Pulmonary artery endothelial cell (primary cell): ENCODE data around the gene HDAC10. TPM values are rescaled to one million over a fixed set of nuclear protein-coding genes. Genes with fewer than 3 reads are reported as not detected.

ENCODE experiments used
- DNase-seq: peaks from one replicate; pipeline ENCODE4 v3.0.0-alpha.2; 2011; ENCODE audit warnings: low read depth, low spot score
- total RNA-seq: library from RNA; depleted of rRNA; stranded (reverse); fragments of >200 nt; gene quantifications from 2 replicates; pipeline ENCODE4 v1.2.3, GENCODE V29; 2014

HDAC10 gene
- total RNA-seq = 14.0 and 14.4 TPM in 2 replicates

- no peak for DNase-seq
These were observed at the start of gene HDAC10 for GRCh38 chr22:50250555-50251476. TSS of gene HDAC10 (minus strand) at chr22:50251265. CDS start at chr22:50251032, 233 bp downstream.

GRCh38 chr22:50300620-50301257 is 49.7 kb upstream of the HDAC10 start:
- no peak for DNase-seq

- DNase-seq = no peak
These were observed 48.9 kb upstream of the HDAC10 start for GRCh38 chr22:50299785-50300619.

- no peak for DNase-seq
These were observed 48.1 kb upstream of the HDAC10 start for GRCh38 chr22:50298937-50299784.

GRCh38 chr22:50298266-50298637 is 47.2 kb upstream of the HDAC10 start:
- no peak for DNase-seq

GRCh38 chr22:50297510-50298265 is 46.6 kb upstream of the HDAC10 start:
- no peak for DNase-seq

GRCh38 chr22:50296658-50297490 is 45.8 kb upstream of the HDAC10 start:
- no peak for DNase-seq

GRCh38 chr22:50294319-50294656 is 43.2 kb upstream of the HDAC10 start:
- DNase-seq = no peak

- DNase-seq = no peak
These were observed 42.6 kb upstream of the HDAC10 start for GRCh38 chr22:50293441-50294318.

GRCh38 chr22:50292643-50293440 is 41.8 kb upstream of the HDAC10 start:
- no peak for DNase-seq

- DNase-seq = no peak
These were observed 39.0 kb upstream of the HDAC10 start for GRCh38 chr22:50289942-50290630.

GRCh38 chr22:50289151-50289941 is 38.3 kb upstream of the HDAC10 start:
- no peak for DNase-seq

GRCh38 chr22:50287731-50288130 is 36.7 kb upstream of the HDAC10 start:
- no peak for DNase-seq

- no peak for DNase-seq
These were observed 35.7 kb upstream of the HDAC10 start for GRCh38 chr22:50286701-50287318.

- DNase-seq = no peak
These were observed 35.2 kb upstream of the HDAC10 start for GRCh38 chr22:50286275-50286674.
